ENCODE data around the gene TRPV4. TPM values are rescaled to one million over a fixed set of nuclear protein-coding genes. Genes with fewer than 3 reads are reported as not detected.

TRPV4 gene
- total RNA-seq, 4 donors from 2014 or later, result 0.39 to 1.6 (median 1.3) TPM; not detected in 1

DNA sequence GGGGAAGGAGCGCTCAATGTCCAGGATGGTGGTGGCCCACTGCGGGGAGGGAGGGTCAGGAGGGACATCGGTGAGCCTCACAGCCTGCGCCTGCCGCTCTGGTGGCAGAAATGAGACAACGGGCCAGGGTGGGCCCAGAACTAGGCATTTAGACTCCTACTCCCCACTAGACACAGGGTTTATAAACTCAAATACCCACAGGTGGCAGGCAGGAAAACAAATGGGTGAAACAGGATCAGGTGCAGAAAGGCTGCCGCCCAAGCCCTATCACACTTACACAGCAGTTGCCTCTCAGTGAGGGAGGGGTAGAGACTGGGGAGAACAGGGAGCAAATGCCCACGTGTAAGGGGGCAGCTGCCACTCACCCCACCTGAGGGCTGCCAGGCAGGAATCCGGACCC lies 46.4 kb downstream of the TRPV4 start:
- no peak for DNase-seq
- H3K36me3 ChIP-seq, result no peaks in the 10 kb centered on the region
- no peaks in the 10 kb centered on the region for H3K27me3 ChIP-seq
- no peaks in the 10 kb centered on the region for H3K9me3 ChIP-seq
- no peaks in the 10 kb centered on the region for H3K4me1 ChIP-seq
- WGBS, 2 donors, result 88 to 91% methylated on average over 3 to 8 of the region's 9 CpGs
- intact Hi-C loops (cut with DNase I), result no loop called here
- H3K27ac ChIP-seq, result no peak overlapping the region
- no peak overlapping the region for H3K4me3 ChIP-seq (replicated peaks in 1 of 3)
- TF ChIP-seq, protein P1, sequence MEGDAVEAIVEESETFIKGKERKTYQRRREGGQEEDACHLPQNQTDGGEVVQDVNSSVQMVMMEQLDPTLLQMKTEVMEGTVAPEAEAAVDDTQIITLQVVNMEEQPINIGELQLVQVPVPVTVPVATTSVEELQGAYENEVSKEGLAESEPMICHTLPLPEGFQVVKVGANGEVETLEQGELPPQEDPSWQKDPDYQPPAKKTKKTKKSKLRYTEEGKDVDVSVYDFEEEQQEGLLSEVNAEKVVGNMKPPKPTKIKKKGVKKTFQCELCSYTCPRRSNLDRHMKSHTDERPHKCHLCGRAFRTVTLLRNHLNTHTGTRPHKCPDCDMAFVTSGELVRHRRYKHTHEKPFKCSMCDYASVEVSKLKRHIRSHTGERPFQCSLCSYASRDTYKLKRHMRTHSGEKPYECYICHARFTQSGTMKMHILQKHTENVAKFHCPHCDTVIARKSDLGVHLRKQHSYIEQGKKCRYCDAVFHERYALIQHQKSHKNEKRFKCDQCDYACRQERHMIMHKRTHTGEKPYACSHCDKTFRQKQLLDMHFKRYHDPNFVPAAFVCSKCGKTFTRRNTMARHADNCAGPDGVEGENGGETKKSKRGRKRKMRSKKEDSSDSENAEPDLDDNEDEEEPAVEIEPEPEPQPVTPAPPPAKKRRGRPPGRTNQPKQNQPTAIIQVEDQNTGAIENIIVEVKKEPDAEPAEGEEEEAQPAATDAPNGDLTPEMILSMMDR (IDR thresholded peaks at IDR 0.05), result no peak
- TF ChIP-seq POLR2A (IDR thresholded peaks at IDR 0.05), result no peak

DNA sequence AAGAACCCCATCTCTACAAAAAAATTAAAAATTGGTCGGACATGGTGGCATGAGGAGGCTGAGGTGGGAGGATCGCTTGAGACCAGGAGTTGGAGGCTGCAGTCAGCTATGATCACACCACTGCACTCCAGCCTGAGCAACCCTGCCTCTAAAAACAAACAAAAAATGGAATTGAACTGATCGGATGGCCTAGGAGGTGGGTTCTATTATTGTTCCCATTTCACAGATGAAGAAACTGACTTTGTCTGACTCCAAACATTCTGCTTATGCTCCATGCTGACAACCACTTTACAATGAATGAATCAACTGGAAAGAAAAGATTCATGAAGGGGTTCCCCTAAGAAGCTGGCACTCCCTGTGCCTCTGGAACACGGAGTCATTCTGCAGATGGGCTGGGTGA lies 47.3 kb downstream of the TRPV4 start:
- Histone ChIP-seq H3K36me3 (no peaks in the 10 kb centered on the region), H3K27ac (no peak overlapping the region), H3K4me3 (replicated peaks in 1 of 3) (no peak overlapping the region), H3K4me1 (no peaks in the 10 kb centered on the region), H3K27me3 (no peaks in the 10 kb centered on the region), H3K9me3 (no peaks in the 10 kb centered on the region)
- WGBS, 2 donors, result 96 to 98% methylated on average over 4 of the region's 4 CpGs
- no peak for TF ChIP-seq POLR2A (IDR thresholded peaks at IDR 0.05)
- intact Hi-C loops (cut with DNase I), result no loop called here
- DNase-seq, result no peak

DNA sequence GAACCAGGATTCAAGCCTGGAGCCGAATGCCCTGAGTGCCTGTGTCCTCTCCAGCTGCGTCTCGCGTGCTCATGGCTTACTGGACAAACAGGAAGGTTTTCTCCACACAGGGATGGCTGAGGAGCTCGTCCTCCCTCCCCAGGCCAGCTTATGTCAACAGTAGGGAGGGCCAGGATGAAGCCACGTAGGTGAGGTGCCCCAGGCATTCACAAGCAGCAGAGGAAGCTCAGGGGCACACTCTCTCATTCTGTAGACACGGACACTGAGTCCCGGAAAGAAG lies 49.3 kb downstream of the TRPV4 start:
- WGBS, 2 donors, result 71% methylated on average over 8 of the region's 8 CpGs
- intact Hi-C loops (cut with DNase I), result no loop called here

DNA sequence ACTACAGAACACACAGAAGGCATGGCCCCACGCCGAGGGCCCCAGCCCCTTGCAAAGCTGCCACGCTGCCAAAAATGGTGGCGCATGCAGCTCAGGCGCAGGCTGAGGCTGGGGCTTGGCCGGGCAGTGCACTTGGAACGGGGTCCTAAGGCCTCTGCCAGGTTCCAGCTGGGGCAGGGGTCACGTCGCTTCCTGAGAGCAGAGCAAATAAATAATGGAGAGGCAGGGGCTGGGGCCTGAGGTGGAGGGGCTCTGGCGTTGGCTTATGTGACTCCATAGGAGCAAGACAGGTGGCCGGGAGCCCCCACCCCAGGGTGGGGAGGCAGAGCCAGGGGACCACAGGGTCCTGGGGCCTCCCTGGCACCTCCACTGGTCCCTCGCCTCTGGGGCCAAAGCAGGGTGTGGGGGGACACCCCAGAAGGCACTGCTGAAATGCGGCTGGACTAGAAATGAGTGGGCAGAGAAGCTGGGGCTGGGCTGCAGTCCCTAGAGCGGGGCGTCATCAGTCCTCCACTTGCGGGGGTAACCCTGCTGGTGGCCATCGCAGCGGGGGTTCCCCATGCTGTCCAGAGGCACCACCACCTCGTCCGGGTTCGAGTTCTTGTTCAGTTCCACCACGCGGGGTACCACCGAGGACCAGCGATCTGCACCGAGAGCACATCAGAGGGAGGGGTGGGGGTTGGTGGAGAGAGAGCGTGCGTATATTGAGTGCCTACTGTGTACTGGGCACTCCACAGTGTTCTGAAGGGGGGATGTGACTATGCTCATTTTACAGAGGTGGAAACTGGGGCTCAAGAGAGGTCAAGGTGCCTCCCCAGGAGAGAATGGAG lies 49.8 kb downstream of the TRPV4 start:
- no peak overlapping the region for H3K27ac ChIP-seq
- no peaks in the 10 kb centered on the region for H3K27me3 ChIP-seq
- DNase-seq, result no peak
- no peaks in the 10 kb centered on the region for H3K4me1 ChIP-seq
- TF ChIP-seq POLR2A (IDR thresholded peaks at IDR 0.05), result no peak
- TF ChIP-seq, protein P1 (IDR thresholded peaks at IDR 0.05), result no peak
- 86 to 90% methylated on average over 17 to 28 of the region's 28 CpGs for WGBS, 2 donors
- H3K4me3 ChIP-seq (replicated peaks in 1 of 3), result no peak overlapping the region
- no peaks in the 10 kb centered on the region for H3K36me3 ChIP-seq
- no peaks in the 10 kb centered on the region for H3K9me3 ChIP-seq
- intact Hi-C loops (cut with DNase I), result no loop called here

More for the DNA sequence above, 49.3 kb downstream of the TRPV4 start:
- no peak for DNase-seq
- Histone ChIP-seq H3K9me3 (no peaks in the 10 kb centered on the region), H3K36me3 (no peaks in the 10 kb centered on the region), H3K4me3 (replicated peaks in 1 of 3) (no peak overlapping the region), H3K4me1 (no peaks in the 10 kb centered on the region), H3K27ac (no peak overlapping the region), H3K27me3 (no peaks in the 10 kb centered on the region)
- no peak for TF ChIP-seq POLR2A (IDR thresholded peaks at IDR 0.05)
- TF ChIP-seq, protein P1 (IDR thresholded peaks at IDR 0.05), result no peak

DNA sequence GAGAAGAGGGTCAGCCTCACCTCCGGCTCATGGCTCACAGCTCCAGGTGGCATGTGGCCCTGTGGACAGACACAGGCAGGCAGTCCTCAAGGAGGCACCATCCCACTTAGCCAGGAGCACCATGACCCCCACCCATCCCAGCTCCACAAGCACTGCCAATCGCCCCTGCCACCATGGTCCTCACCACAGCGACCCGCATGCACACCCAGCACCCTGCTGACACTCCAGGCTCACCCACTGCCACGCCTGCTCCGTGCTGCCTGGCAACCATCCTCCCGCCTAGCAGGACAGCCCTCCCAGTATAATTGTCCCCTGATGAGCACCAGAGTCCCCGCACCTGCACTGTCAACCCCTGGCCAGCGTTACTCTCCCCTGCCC lies 50.9 kb downstream of the TRPV4 start:
- Histone ChIP-seq H3K27ac (no peak overlapping the region), H3K4me1 (no peaks in the 10 kb centered on the region), H3K4me3 (replicated peaks in 1 of 3) (no peak overlapping the region), H3K36me3 (no peaks in the 10 kb centered on the region), H3K9me3 (no peaks in the 10 kb centered on the region), H3K27me3 (no peaks in the 10 kb centered on the region)
- no peak for TF ChIP-seq POLR2A (IDR thresholded peaks at IDR 0.05)
- TF ChIP-seq, protein P1 (IDR thresholded peaks at IDR 0.05), result no peak
- 87 to 91% methylated on average over 9 of the region's 9 CpGs for WGBS, 2 donors
- intact Hi-C loops (cut with DNase I), result no loop called here
- no peak for DNase-seq
